ENCODE results near the gene MKLN1.

DNA sequence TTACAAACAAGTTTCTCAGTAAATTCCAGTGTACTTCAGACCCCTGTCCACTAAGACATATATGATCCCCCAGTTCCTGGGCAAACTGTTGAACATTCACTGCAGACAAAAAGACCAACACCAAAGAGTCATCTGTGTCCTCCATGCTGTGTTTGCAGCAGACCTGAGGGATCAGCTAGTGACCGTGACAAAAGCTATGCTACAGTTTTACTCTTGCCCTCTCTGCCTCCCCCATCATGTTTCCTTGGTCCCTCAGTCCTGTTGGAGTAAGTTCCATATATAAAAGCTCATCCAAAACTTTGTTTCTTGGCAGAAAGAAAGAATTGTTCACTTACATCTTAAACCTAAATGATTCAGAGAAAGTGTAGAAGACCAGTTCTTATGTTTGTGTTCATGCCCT lies 172.7 kb downstream of the MKLN1 start:
- TF ChIP-seq CTCF (conservative IDR thresholded peaks at IDR 0.05; ENCODE audit: low read depth, low read length) (no peak), EZH2 (IDR thresholded peaks at IDR 0.05; ENCODE audit: borderline replicate concordance, low read depth, low read length, poor library complexity, severe bottlenecking) (no peak)
